Measurements from ENCODE around the gene ANGPTL2. TPM values are rescaled to one million over a fixed set of nuclear protein-coding genes. Genes with fewer than 3 reads are reported as not detected.
"Not testable (repeated sequence)": the region's sequence is repeated elsewhere in the genome, so short reads cannot be mapped to it uniquely, and the experiment has no call there.

The ANGPTL2 gene
- polyA plus RNA-seq, 3 donors = 8.7 to 11.4 (median 10.8) TPM

DNA sequence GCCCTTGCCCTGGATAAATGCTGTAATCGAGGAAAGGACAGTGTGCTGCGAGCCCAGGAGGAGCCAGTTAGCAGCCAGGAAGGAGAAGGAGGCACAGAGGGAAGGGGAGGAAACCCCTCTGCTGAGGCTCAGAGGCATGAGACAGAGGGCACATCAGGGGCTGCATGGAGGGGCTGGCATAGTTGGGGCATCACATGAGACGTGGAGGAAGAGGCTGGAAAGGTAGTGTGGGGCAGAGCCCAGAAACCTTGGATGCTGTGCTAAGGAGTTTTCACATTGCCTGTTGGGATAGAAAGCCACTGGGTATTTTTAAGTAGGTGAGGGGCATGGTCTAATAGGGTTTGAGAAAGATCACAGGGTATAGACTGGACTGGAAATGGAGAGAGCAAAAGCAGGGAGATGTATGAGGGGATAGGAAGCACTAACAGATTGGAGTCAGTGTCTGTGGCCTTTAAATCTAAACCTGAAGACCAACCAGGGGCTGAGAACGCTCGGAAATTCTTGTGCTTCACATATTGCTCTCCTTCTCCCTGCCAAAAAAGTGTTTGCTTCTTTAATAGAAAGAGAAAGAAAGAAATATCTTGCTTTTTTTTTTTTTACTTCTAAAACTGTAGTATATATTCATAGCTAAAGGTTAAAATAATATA lies 33.0 kb upstream of the ANGPTL2 start:
- no peak for DNase-seq (ENCODE audit: low read depth in 3 of 3, low spot score in 2 of 3)

DNA sequence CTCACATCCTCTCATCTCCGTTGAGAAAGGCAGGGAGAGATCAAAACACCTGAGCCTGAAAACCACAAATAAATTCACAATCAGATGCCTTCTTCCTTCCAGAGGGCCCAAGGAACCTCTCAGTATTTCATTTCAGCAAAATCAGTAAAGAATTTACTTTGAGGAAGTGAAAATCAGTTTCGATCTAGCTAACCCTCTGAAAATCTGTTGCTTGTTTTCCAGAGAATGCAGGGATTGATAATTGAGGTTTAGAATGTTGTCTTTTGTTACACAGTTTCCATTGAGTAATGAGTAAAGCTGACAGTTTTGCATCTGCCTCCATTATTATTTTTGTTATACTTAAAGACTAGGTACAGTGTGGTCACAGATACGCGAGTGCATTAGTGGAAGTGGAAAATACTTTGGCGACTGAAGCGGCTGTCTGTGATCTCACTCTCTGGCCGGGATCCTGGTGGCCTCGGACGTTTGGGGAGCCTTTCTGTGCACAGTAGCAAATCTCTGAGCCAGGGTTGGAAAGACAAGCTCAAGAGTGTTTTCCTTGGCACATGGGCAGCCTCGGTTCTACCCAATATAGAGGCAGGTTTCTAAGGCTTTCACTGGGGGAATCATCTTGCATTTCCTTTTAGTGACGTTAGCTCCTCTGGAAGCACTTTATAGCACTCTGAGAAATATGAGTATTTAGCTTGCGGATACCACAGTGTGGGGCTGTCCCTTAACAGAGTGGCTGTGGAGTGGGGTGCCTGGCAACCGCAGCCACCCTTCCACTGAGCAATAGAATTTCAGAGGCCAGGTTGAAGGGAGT lies 32.2 kb upstream of the ANGPTL2 start:
- DNase-seq (ENCODE audit: low read depth in 3 of 3, low spot score in 2 of 3) = no peak

DNA sequence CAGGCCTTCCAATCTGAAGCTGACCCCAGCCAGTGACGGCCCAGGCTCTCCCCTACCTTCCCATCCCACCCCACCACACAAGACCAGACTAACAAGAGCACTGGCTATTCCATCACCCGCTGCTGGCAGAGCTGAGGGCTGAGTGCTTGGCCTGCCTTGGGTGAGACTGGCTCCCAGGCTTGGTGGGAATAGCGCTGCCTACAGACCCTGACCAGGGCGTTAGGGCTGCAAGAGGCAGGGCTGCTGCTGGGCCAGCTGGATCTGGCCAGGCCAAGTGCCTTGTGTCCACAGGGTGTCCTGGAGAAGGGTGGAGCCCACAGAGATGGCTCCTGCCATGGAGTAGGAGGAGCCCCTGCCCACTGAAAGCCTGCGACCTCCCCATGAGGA lies 31.6 kb upstream of the ANGPTL2 start:
- DNase-seq (ENCODE audit: low read depth in 3 of 3, low spot score in 2 of 3) = no peak

DNA sequence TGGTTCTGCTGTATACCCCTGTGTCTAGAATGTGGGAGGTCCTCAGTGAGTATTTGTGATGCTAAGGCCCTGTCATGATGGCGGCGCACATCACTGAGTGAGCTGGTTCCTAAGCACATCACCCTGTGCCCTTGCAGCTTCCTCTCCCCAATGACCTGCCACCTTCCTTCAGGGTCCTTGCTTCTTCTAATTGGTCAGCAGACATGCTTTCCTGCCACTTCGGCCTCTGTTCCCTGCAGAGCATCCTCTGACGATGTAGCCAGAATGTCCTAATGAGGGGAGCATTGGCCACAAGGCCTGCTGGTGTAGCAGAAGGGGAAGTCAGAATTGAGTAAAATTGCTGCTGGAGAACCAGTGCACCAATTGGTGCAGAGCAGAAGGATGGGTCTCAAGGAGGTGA lies 31.1 kb upstream of the ANGPTL2 start:
- DNase-seq (ENCODE audit: low read depth in 3 of 3, low spot score in 2 of 3) = no peak

DNA sequence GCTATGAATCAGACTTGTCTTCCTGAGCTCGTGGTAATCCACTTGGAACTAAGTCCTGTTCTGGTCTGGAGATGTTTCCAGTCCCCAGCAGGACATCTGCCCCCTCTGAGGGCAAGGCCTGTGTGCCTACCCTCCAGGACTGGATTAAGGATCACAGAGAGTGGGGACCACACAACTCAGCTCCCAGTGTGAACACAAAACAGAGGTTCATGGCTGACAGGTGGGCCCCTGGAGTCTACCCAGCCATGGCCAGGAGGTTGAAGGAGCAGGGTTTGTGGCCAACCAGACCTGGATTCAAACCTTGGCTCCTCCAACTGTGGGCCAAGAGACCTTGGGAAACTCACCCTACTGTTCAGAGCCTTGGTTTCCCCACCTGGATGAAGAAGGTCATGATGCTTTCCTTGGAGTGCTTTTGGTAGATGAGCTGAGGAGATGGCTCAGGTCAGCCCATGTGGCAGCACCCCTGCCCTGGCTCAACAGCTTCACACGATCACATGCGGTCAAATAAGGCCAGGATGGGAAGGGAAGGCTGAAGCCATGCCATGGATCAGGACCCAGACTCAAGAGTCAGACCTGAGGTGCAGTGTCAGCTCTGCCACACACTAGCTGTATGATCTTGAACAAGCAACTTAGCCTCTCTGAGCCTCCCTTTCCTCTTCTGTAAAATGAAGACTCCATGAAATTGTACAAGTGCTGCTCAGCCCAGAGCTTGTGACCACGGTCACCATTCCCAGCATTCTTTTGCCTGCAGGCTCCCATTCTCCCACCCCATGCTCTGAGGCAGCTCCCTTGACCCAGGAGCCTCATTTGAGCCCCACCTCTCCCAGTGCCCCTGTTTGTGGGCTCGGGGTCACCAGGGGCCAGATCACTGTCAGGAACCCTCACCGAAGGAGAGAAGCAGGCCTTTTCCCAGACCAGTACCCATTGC lies 27.3 kb upstream of the ANGPTL2 start:
- no peak for DNase-seq (ENCODE audit: low read depth in 3 of 3, low spot score in 2 of 3)

DNA sequence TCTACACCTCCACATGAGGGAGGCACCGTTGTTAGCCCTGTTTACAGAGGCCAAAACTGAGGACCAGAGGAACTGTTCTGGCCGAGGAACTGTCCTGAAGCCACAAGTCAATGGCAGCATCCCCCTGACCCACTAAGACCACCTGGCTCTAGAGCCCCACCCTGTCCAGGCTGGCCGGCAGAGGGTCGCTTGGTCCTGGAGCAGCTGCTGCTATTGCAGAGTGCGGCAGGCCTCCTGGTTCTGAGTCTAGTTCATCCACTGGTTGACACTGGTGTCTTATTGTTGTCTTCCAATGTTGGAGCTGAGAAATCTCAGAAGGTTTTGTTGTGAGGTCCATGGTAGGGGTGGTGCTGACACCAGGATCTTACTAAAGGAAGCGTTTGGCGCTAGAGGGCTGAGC lies 26.6 kb upstream of the ANGPTL2 start:
- DNase-seq (ENCODE audit: low read depth in 3 of 3, low spot score in 2 of 3) = no peak

DNA sequence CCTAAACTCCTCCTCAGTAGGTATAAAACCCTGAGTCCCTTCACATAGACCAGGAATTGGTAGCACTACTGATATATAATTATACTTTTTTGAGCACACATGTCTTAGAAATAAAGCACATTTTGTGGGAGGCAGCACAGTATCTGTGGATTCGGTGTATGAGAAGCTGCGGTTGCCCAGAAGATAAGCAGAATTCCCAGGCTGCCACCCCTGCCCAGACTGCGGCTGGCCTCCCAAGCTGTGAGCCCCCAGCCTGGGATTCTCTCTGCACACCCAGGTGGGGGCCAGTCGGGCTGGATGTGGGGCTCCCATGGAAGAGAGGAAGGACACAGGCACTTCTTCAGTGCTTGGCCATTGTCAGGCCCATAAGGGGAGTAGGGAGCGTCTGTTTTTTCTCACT lies 25.6 kb upstream of the ANGPTL2 start:
- no peak for DNase-seq (ENCODE audit: low read depth in 3 of 3, low spot score in 2 of 3)

DNA sequence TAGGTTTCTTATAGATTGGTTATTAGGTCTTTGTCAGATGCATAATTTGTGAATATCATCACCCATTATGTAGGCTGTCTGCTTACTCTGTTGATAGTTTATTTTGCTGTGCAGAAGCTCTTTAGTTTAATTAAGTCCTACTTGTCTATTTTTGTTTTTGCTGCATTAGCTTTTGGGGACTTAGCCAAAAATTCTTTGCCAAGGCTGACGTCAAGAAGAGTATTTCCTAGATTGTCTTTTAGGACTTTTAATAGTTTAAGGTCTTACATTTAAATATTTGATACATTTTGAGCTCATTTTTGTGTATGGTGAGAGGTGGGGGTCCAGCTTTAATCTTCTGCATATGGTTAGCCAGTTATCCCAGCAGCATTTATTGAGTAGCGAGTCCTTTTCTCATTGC lies 24.8 kb upstream of the ANGPTL2 start:
- DNase-seq (ENCODE audit: low read depth in 3 of 3, low spot score in 2 of 3) = no peak

DNA sequence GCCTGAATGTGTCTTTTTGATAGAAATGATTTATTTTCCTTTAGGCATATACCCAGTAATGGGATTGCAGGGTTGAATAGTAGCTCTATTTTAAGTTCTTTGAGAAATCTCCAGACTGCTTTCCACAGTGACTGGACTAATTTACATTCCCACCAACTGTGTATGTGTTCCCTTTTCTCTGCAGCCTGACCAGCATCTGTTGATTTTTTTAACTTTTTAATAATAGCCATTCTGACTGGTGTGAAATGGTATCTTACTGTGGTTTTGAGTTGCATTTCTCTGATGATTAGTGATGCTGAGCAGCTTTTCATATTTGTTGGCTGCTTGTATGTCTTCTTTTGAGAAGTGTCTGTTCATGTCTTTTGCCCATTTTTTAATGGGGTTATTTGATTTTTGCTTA lies 24.4 kb upstream of the ANGPTL2 start:
- not testable (repeated sequence) for DNase-seq (ENCODE audit: low read depth in 3 of 3, low spot score in 2 of 3)

DNA sequence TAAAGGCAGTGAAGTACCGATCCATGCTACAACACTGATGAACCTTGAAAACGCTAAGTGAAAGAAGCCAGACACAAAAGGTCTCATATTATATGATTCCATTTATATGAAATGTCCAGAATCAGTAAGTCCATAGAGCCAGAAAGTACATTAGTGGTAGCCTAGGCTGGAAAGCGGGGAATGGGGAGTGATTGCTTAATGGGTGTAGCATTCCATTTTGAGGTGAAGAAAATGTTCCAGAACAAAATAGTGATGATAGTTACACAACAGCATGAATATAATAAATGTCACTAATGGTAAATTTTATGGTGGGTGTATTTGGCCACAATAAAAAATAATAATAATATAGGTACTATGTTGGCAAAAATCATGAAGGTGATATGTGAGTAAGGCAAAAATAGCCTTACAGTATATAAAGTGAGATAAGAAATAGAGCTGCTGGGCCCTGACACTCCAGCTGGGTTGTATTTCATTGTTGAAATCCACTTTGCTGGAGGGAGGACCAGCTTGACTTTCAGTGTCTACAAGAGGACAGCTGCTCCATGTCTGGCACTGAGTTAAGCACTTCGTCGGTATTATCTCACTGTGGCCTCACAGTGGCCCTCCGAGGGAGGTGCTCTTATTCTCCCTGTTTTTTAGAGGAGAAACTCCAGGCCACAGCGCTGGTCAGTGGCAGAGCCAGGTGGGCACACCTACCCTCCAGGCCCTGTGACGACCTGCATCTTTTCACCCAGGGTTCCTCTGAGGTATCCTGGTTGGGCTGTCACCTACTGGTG lies 22.4 kb upstream of the ANGPTL2 start:
- no peak for DNase-seq (ENCODE audit: low read depth in 3 of 3, low spot score in 2 of 3)

DNA sequence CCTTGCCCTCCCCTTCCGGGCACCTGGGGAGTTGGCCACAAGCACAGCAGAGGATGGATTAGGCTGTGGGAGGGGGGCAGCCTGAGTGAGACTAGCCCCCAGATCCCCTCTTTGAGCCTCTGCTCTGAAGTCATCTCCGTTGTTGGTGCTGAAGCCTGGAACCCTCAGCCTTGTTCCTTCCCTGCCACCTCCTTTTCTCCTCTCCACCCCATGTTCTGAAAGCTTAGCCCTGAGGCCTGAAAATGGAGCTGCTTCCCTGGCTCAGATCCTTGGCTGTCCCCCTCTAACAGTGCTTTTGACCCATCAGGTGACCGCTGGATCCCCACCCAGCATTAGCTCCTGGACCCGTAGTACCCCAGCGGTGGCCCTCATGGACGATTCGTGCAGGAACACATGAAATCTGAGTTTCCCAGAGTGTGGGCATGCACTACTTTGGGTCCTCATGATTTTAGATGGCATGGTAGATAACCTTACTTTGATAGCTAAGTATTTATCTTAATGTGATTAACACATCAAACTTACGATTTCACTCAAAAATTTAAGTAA lies 21.6 kb upstream of the ANGPTL2 start:
- no peak for DNase-seq (ENCODE audit: low read depth in 3 of 3, low spot score in 2 of 3)

DNA sequence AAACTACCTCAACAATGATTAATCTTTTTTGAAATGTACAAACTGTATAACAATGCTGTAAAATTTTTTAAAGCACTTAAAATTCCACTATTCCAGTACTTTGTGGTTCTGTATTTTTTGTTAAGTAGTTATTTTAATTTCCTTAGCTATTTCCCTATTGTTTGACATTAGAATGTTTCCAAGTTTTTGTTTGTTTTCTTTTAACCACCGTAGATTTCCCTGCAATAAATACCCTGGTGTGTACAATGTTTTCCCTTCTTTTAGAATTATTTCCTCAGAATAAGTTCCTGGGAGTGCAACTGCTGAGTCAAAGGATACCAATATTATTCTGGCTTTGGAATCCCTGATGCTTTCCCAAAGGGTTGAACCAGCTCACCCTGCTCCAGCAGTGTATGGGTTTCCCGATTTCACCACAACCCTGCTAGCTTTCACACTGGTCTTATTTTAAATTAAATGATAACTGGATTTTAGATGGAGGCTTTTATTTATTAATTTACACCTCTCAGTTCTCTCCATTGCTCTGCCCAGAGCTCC lies 20.6 kb upstream of the ANGPTL2 start:
- no peak for DNase-seq (ENCODE audit: low read depth in 3 of 3, low spot score in 2 of 3)

DNA sequence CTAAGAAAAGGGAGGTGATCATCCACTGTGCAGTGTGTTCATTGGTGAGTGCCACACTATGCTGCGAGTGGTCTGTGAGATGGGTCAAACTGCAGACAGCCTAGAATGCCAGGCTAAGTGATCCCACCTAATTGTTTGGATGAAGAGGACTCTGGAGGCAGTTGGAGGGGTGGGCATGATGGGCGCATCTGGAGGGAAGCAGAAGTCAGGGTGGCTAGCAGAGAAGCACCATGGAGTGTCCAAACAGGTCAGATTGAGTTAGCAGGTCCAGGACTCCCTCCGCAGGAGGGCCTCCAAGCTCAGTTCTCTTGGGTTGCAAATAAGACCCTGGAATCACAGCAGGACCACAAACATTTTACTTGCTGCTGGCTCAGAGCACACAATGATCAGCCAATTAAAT lies 19.9 kb upstream of the ANGPTL2 start:
- DNase-seq (ENCODE audit: low read depth in 3 of 3, low spot score in 2 of 3) = no peak

DNA sequence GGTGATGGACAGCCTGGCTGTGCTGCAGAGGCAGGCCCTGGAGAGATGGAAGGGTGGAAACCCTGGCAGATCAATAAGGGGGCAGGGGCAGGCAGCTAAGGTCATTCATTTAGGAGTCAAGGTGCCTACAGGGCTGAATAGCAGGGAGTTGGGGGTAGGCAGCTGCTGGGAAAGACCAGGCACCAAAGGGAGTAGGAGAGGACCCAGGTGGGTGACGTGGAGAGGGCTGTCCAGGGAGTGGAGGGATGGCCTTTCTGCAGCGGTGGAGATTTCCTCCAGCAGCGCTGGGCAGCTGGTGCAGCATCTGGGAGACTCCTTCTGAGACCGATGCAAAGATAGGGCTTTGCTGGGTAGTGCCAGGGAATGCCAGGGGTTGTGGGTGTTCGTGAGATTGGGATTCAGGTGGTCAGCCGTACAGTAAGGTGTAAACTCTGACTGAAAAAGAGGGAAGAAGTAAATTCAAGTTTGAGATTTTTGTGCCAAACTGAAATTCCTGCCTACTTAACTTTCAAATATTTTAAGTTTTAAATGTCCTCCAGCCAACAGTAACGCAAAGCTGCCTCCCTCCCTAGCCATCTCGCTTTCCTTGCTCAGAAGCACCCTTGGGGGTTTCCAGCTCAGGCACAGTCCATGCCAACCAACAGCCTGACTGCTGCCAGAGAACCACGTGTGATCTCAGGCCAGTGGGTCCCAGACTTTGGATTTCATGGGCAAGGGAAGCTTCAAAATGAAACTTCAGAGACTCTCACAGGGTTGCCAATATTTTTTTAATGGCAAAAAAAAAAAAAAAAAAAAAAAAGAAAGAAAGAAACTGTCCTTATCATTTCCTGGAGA lies 18.6 kb upstream of the ANGPTL2 start:
- no peak for DNase-seq (ENCODE audit: low read depth in 3 of 3, low spot score in 2 of 3)

DNA sequence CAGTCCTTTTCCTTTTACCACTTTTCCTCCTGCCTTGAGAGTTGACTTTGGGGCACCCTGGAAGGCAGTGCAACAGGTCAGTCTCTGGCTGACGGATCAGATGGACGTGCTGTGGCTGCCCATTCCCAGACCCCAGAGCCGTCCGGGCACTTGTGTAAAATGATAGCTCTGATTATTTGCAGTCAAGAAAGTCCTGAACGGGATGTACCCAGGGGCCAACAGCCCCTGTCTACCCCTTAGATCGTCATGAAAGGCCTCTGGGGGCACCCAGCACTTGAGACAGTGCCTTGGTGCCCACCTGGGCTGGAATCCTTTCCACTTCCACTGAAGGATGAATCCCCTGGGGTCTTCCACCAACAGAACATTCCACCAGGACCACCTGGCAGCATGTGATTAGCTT lies 17.7 kb upstream of the ANGPTL2 start:
- no peak for DNase-seq (ENCODE audit: low read depth in 3 of 3, low spot score in 2 of 3)

DNA sequence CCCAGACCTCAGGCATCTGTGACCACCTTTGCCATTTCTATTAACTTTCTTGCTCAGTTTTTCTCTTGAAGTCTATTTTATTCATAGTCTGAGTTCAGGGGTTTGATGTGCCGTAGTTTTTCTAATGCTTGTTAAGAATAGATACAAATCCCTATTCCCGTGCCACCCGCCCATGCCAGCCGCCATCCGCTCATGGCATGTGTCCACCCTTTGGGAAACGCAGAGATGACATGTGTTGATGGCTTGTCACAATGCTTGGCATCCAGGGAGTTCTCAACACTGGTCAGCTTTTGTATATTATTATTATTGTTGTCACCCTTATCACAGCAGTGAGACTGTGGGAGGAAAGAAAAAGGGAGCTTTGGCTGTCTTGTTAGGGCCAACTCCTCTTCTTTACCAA lies 17.3 kb upstream of the ANGPTL2 start:
- no peak for DNase-seq (ENCODE audit: low read depth in 3 of 3, low spot score in 2 of 3)

DNA sequence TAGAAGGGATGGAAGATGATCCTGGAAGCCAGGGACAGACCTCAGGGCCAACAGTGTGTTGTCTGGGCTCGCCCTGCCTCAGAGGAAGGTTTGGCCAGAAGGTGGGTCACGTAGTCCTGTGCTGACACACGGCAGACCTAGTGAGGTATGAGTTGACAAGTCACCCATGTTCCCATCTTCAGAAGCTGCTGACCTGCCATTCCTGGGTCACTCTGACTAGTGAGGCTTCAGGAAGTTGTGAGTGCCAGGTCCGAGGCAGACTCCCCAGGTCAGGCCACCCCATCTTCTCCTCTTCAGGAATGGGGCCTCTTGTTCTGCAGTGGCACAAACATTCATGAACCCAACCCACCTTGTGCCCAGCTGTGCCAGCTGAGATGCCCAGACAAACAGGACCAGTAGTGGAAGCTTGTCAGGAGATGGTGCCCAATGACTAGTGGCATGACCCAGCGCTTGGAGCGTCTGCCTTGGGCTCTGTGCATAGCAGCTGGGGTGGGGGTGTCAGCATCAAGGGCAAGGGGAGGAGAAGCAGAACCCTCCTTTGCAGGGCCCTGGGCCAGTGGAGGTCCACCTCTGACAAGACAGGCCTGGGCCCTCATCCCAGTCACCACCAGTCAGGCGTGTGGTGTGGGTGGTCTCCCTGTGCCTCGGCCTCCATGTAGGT lies 16.8 kb upstream of the ANGPTL2 start:
- no peak for DNase-seq (ENCODE audit: low read depth in 3 of 3, low spot score in 2 of 3)

DNA sequence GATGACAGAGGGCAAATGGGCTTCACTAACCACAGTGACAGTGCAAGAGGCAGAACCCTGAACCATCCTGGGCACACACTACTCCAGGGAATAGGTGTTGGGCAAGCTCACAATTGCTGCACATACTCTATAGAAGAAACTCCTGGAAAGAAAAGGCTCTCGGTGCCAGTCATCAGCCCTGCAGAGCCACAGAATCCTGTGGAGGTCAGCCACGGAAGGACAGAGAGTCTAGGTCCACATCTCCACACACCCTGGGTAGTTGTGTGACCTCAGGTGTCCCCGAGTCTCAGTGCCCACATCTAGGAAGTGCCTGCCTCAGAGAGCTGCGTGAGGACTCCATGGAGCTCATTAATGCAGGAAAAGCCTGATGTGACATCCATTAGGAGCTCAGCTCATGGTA lies 16.0 kb upstream of the ANGPTL2 start:
- no peak for DNase-seq (ENCODE audit: low read depth in 3 of 3, low spot score in 2 of 3)

Data from right renal cortex interstitium (tissue), 3 donors.